Measurements from ENCODE around the gene IL19. TPM values are rescaled to one million over a fixed set of nuclear protein-coding genes. Genes with fewer than 3 reads are reported as not detected.

IL19 gene
- total RNA-seq, 4 donors from 2014 or later, result not detected

- TF ChIP-seq POLR2A (IDR thresholded peaks at IDR 0.05), result no peak
- no peak for TF ChIP-seq CTCF (IDR thresholded peaks at IDR 0.05)
- DNase-seq, result peak in 2 of 3 donors; percentile 71 to 82
- Histone ChIP-seq H3K27me3 (no peaks in the 10 kb centered on the region), H3K4me1 (peaks cover 0 to 28% (median 20%) of the 10 kb centered on the region in 4 donors), H3K4me3 (no peak overlapping the region), H3K36me3 (no peaks in the 10 kb centered on the region), H3K27ac (peak overlapping the region in 1 of 4 donors; percentile 31), H3K9me3 (no peaks in the 10 kb centered on the region)
These were observed 4.2 kb upstream of the IL19 start for GRCh38 chr1:206766251-206766856.

GRCh38 chr1:206768472-206769303 lies 1.9 kb upstream of the IL19 start:
- TF ChIP-seq CTCF (IDR thresholded peaks at IDR 0.05), result no peak
- TF ChIP-seq POLR2A (IDR thresholded peaks at IDR 0.05), result no peak
- H3K27me3 ChIP-seq, result no peaks in the 10 kb centered on the region
- H3K27ac ChIP-seq, result peak overlapping the region in 2 of 4 donors; percentile 6 to 57
- no peak for DNase-seq
- H3K4me1 ChIP-seq, result peaks cover 0 to 30% (median 20%) of the 10 kb centered on the region in 4 donors
- H3K36me3 ChIP-seq, result no peaks in the 10 kb centered on the region
- H3K9me3 ChIP-seq, result no peaks in the 10 kb centered on the region
- H3K4me3 ChIP-seq, result no peak overlapping the region

- peak overlapping the region in 1 of 4 donors; percentile 1 for H3K4me3 ChIP-seq
- TF ChIP-seq POLR2A (IDR thresholded peaks at IDR 0.05) (no peak), CTCF (IDR thresholded peaks at IDR 0.05) (no peak)
- H3K9me3 ChIP-seq, result no peaks in the 10 kb centered on the region
- peak in 2 of 3 donors; percentile 67 to 73 for DNase-seq
- no peaks in the 10 kb centered on the region for H3K27me3 ChIP-seq
- H3K4me1 ChIP-seq, result peaks cover 0 to 30% (median 20%) of the 10 kb centered on the region in 4 donors
- H3K27ac ChIP-seq, result peak overlapping the region in 3 of 4 donors; percentile 6 to 57 (median 11)
- no peaks in the 10 kb centered on the region for H3K36me3 ChIP-seq
These were observed 1.3 kb upstream of the IL19 start for GRCh38 chr1:206769304-206769731.

GRCh38 chr1:206771338-206771692 lies 742 bp downstream of the IL19 start:
- Histone ChIP-seq H3K27ac (peak overlapping the region in 1 of 4 donors; percentile 57), H3K36me3 (no peaks in the 10 kb centered on the region), H3K4me1 (peaks cover 0 to 30% (median 17%) of the 10 kb centered on the region in 4 donors), H3K9me3 (no peaks in the 10 kb centered on the region), H3K27me3 (no peaks in the 10 kb centered on the region), H3K4me3 (no peak overlapping the region)
- DNase-seq, result no peak
- TF ChIP-seq CTCF (IDR thresholded peaks at IDR 0.05), result no peak
- peak in 1 of 2 donors; percentile 2 for TF ChIP-seq POLR2A (IDR thresholded peaks at IDR 0.05)

GRCh38 chr1:206772243-206772937 lies 1.8 kb downstream of the IL19 start, which contains the start of gene IL10:
TSS of gene IL10 (minus strand) at chr1:206772494. CDS start at chr1:206772435, 59 bp downstream.
- peak in 1 of 3 donors; percentile 58 for DNase-seq
- no peak within 1 kb of the TSS for H3K4me3 ChIP-seq
- H3K27me3 ChIP-seq, result no peaks in the 10 kb centered on the region
- H3K27ac ChIP-seq, result peak within 1 kb of the TSS in 2 of 4 donors; percentile 25 to 57
- H3K9me3 ChIP-seq, result no peaks in the 10 kb centered on the region
- TF ChIP-seq CTCF (IDR thresholded peaks at IDR 0.05) (no peak), POLR2A (IDR thresholded peaks at IDR 0.05) (no peak)
- no peaks in the 10 kb centered on the region for H3K36me3 ChIP-seq
- H3K4me1 ChIP-seq, result peaks cover 0 to 24% (median 14%) of the 10 kb centered on the region in 4 donors

Data from Peyer's patch (tissue), 4 donors.